Mesenchymal stem cell (in vitro differentiated cells and primary cell): ENCODE measurements around the gene COL25A1.

Experiments used
- DNase-seq: peaks from one replicate; pipeline ENCODE4 v3.0.0-alpha.2; 2013
- H2AFZ ChIP-seq: one replicate; pipeline ENCODE4 v1.6.1; 2013; ENCODE audit warnings: low read depth, mild to moderate bottlenecking, control low read depth, inconsistent platforms, low read length, moderate library complexity
- H2AK5ac ChIP-seq: 2 replicates; pipeline ENCODE4 v1.6.1; 2013; ENCODE audit warnings: low read length, moderate library complexity, mild to moderate bottlenecking, inconsistent platforms; ENCODE audit not compliant: severe bottlenecking
- H2BK120ac ChIP-seq: one replicate; pipeline ENCODE4 v1.6.1; 2013; ENCODE audit warnings: low read depth, mild to moderate bottlenecking, inconsistent platforms, low read length, moderate library complexity
- H2BK12ac ChIP-seq, 2 experiments: one replicate each; pipeline ENCODE4 v1.6.1; 2013; ENCODE audit warnings: inconsistent platforms in 2 of 2, low read length in 2 of 2, mild to moderate bottlenecking in 2 of 2, moderate library complexity in 2 of 2, control low read depth in 1 of 2
- H2BK15ac ChIP-seq: one replicate; pipeline ENCODE4 v1.6.1; 2013; ENCODE audit warnings: mild to moderate bottlenecking, low read depth, inconsistent platforms; ENCODE audit not compliant: poor library complexity, severe bottlenecking
- H2BK5ac ChIP-seq: 2 replicates; pipeline ENCODE4 v1.6.1; 2013; ENCODE audit warnings: low read depth, mild to moderate bottlenecking, low read length, control low read depth, inconsistent platforms; ENCODE audit not compliant: poor library complexity, severe bottlenecking
- H3K14ac ChIP-seq, 2 experiments: one replicate each; pipeline ENCODE4 v1.6.1; 2013; ENCODE audit warnings: inconsistent platforms in 2 of 2, low read length in 2 of 2, control low read depth in 1 of 2, mild to moderate bottlenecking in 1 of 2, moderate library complexity in 1 of 2
- H3K18ac ChIP-seq, 2 experiments: one replicate each; pipeline ENCODE4 v1.6.1; 2013; ENCODE audit warnings: inconsistent platforms in 2 of 2, low read length in 2 of 2, control low read depth in 1 of 2, low read depth in 1 of 2, mild to moderate bottlenecking in 1 of 2
- H3K23ac ChIP-seq, 2 experiments: one replicate each; pipeline ENCODE4 v1.6.1; 2013; ENCODE audit warnings: inconsistent platforms in 2 of 2, low read length in 2 of 2, mild to moderate bottlenecking in 2 of 2, moderate library complexity in 2 of 2, control low read depth in 1 of 2
- H3K27ac ChIP-seq: 2 replicates; pipeline ENCODE4 v1.5.1; 2013; ENCODE audit warnings: mild to moderate bottlenecking, moderate library complexity, low read length, control low read depth, inconsistent platforms; ENCODE audit not compliant: poor library complexity, severe bottlenecking
- H3K27me3 ChIP-seq, 2 experiments: 2 replicates each; pipeline versions ENCODE4 v1.6.1 to v1.7.0; 2013; ENCODE audit warnings: low read length in 2 of 2, mild to moderate bottlenecking in 2 of 2, moderate library complexity in 2 of 2, control low read depth in 1 of 2, inconsistent platforms in 1 of 2; ENCODE audit not compliant: control insufficient read depth in 1 of 2, insufficient read depth in 1 of 2
- H3K36me3 ChIP-seq, 2 experiments: 2 replicates each; pipeline versions ENCODE4 v1.6.1 to v1.7.0; 2013; ENCODE audit warnings: low read length in 2 of 2, control low read depth in 1 of 2, inconsistent platforms in 1 of 2, low read depth in 1 of 2, mild to moderate bottlenecking in 1 of 2; ENCODE audit not compliant: insufficient read depth in 2 of 2, control insufficient read depth in 1 of 2
- H3K4ac ChIP-seq, 2 experiments: one replicate each; pipeline ENCODE4 v1.6.1; 2013; ENCODE audit warnings: inconsistent platforms in 2 of 2, low read length in 2 of 2, mild to moderate bottlenecking in 2 of 2, moderate library complexity in 2 of 2, control low read depth in 1 of 2, low read depth in 1 of 2
- H3K4me1 ChIP-seq: 2 replicates; pipeline ENCODE4 v1.6.1; 2013; ENCODE audit warnings: low read depth, low read length, control low read depth; ENCODE audit not compliant: control insufficient read depth, insufficient read depth
- H3K4me2 ChIP-seq: 2 replicates; pipeline ENCODE4 v1.6.1; 2013; ENCODE audit warnings: low read length, mild to moderate bottlenecking, inconsistent platforms; ENCODE audit not compliant: poor library complexity, severe bottlenecking
- H3K4me3 ChIP-seq, 2 experiments: 2 replicates each; pipeline versions ENCODE4 v1.5.1 to v1.7.0; 2013; ENCODE audit warnings: low read length in 2 of 2, mild to moderate bottlenecking in 2 of 2, control low read depth in 1 of 2, low read depth in 1 of 2; ENCODE audit not compliant: insufficient read depth in 1 of 2
- H3K79me1 ChIP-seq: replicated peaks from 2 replicates; pipeline ENCODE4 v1.6.1; 2013; ENCODE audit warnings: mild to moderate bottlenecking, control low read depth, low read length, inconsistent platforms; ENCODE audit not compliant: poor library complexity, severe bottlenecking
- H3K9ac ChIP-seq: 2 replicates; pipeline ENCODE4 v1.7.0; 2013; ENCODE audit warnings: mild to moderate bottlenecking, low read length, moderate library complexity
- H3K9me3 ChIP-seq: 2 replicates; pipeline ENCODE4 v1.7.0; 2013; ENCODE audit warnings: mild to moderate bottlenecking, low read length; ENCODE audit not compliant: control insufficient read depth
- H4K8ac ChIP-seq: one replicate; pipeline ENCODE4 v1.6.1; 2013; ENCODE audit warnings: inconsistent platforms, mild to moderate bottlenecking, low read length, moderate library complexity
- H4K91ac ChIP-seq: one replicate; pipeline ENCODE4 v1.6.1; 2013; ENCODE audit warnings: mild to moderate bottlenecking, low read length, inconsistent platforms
- WGBS: methylation state at CpG from one replicate; pipeline ENCODE4 v1.1.7; 2013; ENCODE audit warnings: mixed read lengths; 5-methylcytosine and 5-hydroxymethylcytosine counted together

Gene COL25A1

DNA sequence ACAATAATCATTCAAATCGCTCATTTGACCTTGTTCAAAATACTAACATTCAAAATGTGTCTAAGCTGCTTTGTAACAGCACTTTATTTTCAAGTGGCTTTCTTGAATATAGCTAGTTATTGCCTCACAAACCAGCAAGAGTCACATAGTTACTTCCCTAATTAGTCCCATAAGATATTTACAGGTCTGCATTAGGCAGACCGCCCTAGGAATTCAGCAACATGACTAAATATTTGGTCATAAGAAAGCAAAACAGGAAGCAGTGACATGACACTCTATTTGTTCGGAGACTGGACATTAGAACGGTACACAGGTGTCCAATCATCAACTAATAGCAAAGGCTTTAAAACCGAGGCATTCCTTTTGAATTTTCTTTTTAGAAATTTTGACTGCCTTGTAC lies 262.0 kb downstream of the COL25A1 start:
- H3K27ac ChIP-seq, result no peak overlapping the region
- no peaks in the 10 kb centered on the region for H3K4me1 ChIP-seq
- no peak overlapping the region for H4K91ac ChIP-seq
- H2BK12ac ChIP-seq, result no peak overlapping the region
- no peak overlapping the region for H2AK5ac ChIP-seq
- H3K9me3 ChIP-seq, result no peaks in the 10 kb centered on the region
- DNase-seq, result peak; percentile 30
- no peak overlapping the region for H2BK15ac ChIP-seq
- no peak overlapping the region for H3K4ac ChIP-seq
- H4K8ac ChIP-seq, result no peak overlapping the region
- no peak overlapping the region for H2BK5ac ChIP-seq
- no peak overlapping the region for H3K14ac ChIP-seq
- H3K4me2 ChIP-seq, result no peak overlapping the region
- H3K9ac ChIP-seq, result no peak overlapping the region
- WGBS, result 29% methylated on average over 2 of the region's 5 CpGs
- no peak overlapping the region for H3K4me3 ChIP-seq
- no peak overlapping the region for H3K23ac ChIP-seq
- no peak overlapping the region for H2BK120ac ChIP-seq
- H3K18ac ChIP-seq, result no peak overlapping the region
- no peaks in the 10 kb centered on the region for H3K36me3 ChIP-seq
- H2AFZ ChIP-seq, result no peak overlapping the region
- H3K27me3 ChIP-seq, result no peaks in the 10 kb centered on the region
- H3K79me1 ChIP-seq, result no peaks in the 10 kb centered on the region

DNA sequence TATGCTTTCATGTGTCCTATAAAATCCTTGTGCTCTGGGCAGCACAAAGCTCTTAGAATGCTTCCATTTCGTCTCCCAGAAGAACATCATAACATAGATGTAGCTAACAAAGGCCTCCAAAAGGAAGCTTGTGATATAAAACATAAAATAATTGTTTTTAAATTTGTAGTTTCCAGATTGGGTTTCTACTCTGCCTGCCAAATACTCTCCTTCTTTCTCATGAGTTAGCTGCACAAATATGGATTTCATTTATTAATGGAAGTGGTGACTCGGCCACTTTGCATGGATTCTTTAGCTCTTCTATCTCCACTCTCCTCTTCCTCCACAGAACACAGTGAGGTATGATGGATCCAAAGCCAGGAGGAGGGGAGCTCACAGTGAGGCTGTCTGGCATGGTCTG lies 265.4 kb downstream of the COL25A1 start:
- H3K4me1 ChIP-seq, result no peaks in the 10 kb centered on the region
- no peak overlapping the region for H2BK5ac ChIP-seq
- H3K4me3 ChIP-seq, result no peak overlapping the region
- H4K8ac ChIP-seq, result no peak overlapping the region
- no CpG with 5 or more reads among the region's 2 CpGs for WGBS
- peak overlapping the region in 1 of 2 experiments; percentile 16 for H3K18ac ChIP-seq
- peak overlapping the region in 1 of 2 experiments; percentile 47 for H3K4ac ChIP-seq
- H3K4me2 ChIP-seq, result no peak overlapping the region
- no peak overlapping the region for H2AFZ ChIP-seq
- H2BK120ac ChIP-seq, result no peak overlapping the region
- H3K36me3 ChIP-seq, result no peaks in the 10 kb centered on the region
- H3K14ac ChIP-seq, result no peak overlapping the region
- no peak overlapping the region for H2AK5ac ChIP-seq
- no peak overlapping the region for H3K23ac ChIP-seq
- no peak overlapping the region for H2BK12ac ChIP-seq
- no peaks in the 10 kb centered on the region for H3K9me3 ChIP-seq
- H3K27ac ChIP-seq, result no peak overlapping the region
- no peak overlapping the region for H2BK15ac ChIP-seq
- no peaks in the 10 kb centered on the region for H3K27me3 ChIP-seq
- H3K9ac ChIP-seq, result no peak overlapping the region
- no peak for DNase-seq
- no peak overlapping the region for H4K91ac ChIP-seq
- H3K79me1 ChIP-seq, result no peaks in the 10 kb centered on the region

DNA sequence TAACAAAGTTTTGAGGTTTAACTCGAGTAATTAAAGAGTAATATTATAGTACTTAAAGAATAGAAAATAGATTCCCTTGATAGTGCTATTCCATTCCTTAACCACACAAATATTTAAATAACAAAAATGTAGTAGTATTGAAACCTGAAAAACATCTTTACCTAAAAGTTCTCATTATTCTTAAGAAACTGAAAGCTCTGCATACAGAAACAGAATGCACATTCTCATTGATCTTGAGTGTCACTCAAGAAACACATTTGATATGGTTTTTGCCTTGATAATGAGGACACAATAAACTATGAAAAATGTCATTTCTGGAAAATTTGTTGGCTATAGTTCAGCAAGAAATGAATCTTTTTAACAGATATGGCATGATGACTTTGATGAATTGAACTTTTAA lies 268.5 kb downstream of the COL25A1 start:
- Histone ChIP-seq H3K4me1 (no peaks in the 10 kb centered on the region), H3K27me3 (no peaks in the 10 kb centered on the region), H2BK12ac (no peak overlapping the region), H3K36me3 (no peaks in the 10 kb centered on the region), H3K18ac (no peak overlapping the region), H3K9ac (no peak overlapping the region), H3K27ac (no peak overlapping the region), H4K8ac (no peak overlapping the region), H3K4me2 (no peak overlapping the region), H3K9me3 (no peaks in the 10 kb centered on the region), H4K91ac (no peak overlapping the region), H3K23ac (no peak overlapping the region), H2BK120ac (no peak overlapping the region), H3K79me1 (no peaks in the 10 kb centered on the region), H3K4me3 (no peak overlapping the region), H2BK15ac (no peak overlapping the region), H3K4ac (no peak overlapping the region), H2BK5ac (peak overlapping the region; percentile 70), H3K14ac (no peak overlapping the region), H2AK5ac (no peak overlapping the region), H2AFZ (no peak overlapping the region)
- WGBS, result no CpG with 5 or more reads among the region's 1 CpG
- no peak for DNase-seq

DNA sequence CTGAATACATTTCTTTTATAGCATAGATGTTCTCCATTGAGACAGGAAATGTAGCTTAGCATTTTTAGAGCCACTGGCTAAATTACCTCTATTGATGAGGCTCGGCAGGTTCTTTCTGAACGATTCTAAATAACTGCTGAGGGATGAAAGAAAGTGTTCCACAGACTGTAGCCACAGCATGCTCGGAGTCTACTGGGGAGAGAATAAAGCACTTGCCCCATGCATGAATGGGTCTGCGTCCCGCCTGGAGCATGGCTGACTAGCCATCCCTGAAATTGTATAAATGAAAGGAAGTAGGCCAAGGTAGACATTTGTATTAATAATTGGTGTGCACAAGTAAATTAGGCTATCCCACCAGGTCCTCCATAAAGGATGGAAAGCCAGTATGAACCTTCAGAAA lies 269.8 kb downstream of the COL25A1 start:
- H3K36me3 ChIP-seq, result no peaks in the 10 kb centered on the region
- H2BK15ac ChIP-seq, result no peak overlapping the region
- no peak overlapping the region for H3K18ac ChIP-seq
- no peak for DNase-seq
- no peak overlapping the region for H3K23ac ChIP-seq
- H2AK5ac ChIP-seq, result no peak overlapping the region
- no peaks in the 10 kb centered on the region for H3K79me1 ChIP-seq
- H4K8ac ChIP-seq, result no peak overlapping the region
- no peak overlapping the region for H3K27ac ChIP-seq
- H3K4me1 ChIP-seq, result no peaks in the 10 kb centered on the region
- no peak overlapping the region for H3K4ac ChIP-seq
- H3K27me3 ChIP-seq, result no peaks in the 10 kb centered on the region
- H2BK120ac ChIP-seq, result no peak overlapping the region
- no peak overlapping the region for H3K4me2 ChIP-seq
- H2AFZ ChIP-seq, result no peak overlapping the region
- H3K9me3 ChIP-seq, result no peaks in the 10 kb centered on the region
- over 99% methylated on average over 5 of the region's 5 CpGs for WGBS
- no peak overlapping the region for H3K9ac ChIP-seq
- H2BK12ac ChIP-seq, result peak overlapping the region in 1 of 2 experiments; percentile 49
- no peak overlapping the region for H4K91ac ChIP-seq
- H3K4me3 ChIP-seq, result no peak overlapping the region
- no peak overlapping the region for H2BK5ac ChIP-seq
- H3K14ac ChIP-seq, result no peak overlapping the region
